Loucy (cell line): ENCODE measurements around the gene IL1R2.

ENCODE experiments used
- H2AFZ ChIP-seq: fragments of 200-600 bp; sonication (generic); 2 replicates; pipeline ENCODE4 v1.6.0; 2016; ENCODE audit warnings: antibody characterized with exemption, mild to moderate bottlenecking, low read length, moderate library complexity
- H3F3A ChIP-seq: fragments of 200-600 bp; 2 replicates; pipeline ENCODE4 v1.6.0; 2016; ENCODE audit warnings: antibody characterized with exemption, low read depth, mild to moderate bottlenecking
- H3K27me3 ChIP-seq: fragments of 200-600 bp; sonication (generic); 2 replicates; pipeline ENCODE4 v1.6.1; 2014; ENCODE audit warnings: low read length, mild to moderate bottlenecking; ENCODE audit not compliant: insufficient read depth, poor library complexity, severe bottlenecking
- H3K36me3 ChIP-seq: fragments of 200-600 bp; sonication (generic); 2 replicates; pipeline ENCODE4 v1.6.1; 2016; ENCODE audit warnings: low read length; ENCODE audit not compliant: insufficient read depth
- H3K4me1 ChIP-seq: fragments of 200-600 bp; sonication (generic); 2 replicates; pipeline ENCODE4 v1.5.1; 2014; ENCODE audit warnings: low read length, mild to moderate bottlenecking; ENCODE audit not compliant: insufficient read depth, poor library complexity, severe bottlenecking
- H3K4me2 ChIP-seq: fragments of 200-600 bp; sonication (generic); 2 replicates; pipeline ENCODE4 v1.6.0; 2014; ENCODE audit warnings: antibody characterized with exemption, low read length, low read depth, mild to moderate bottlenecking; ENCODE audit not compliant: poor library complexity, severe bottlenecking
- H3K4me3 ChIP-seq: fragments of 200-600 bp; sonication (generic); 2 replicates; pipeline ENCODE4 v1.5.1; 2014; ENCODE audit warnings: low read length, mild to moderate bottlenecking, mixed read lengths; ENCODE audit not compliant: poor library complexity, severe bottlenecking
- H3K79me2 ChIP-seq: fragments of 200-600 bp; sonication (generic); 2 replicates; pipeline ENCODE4 v1.6.1; 2014; ENCODE audit warnings: low read length; ENCODE audit not compliant: insufficient read depth
- H3K9ac ChIP-seq: fragments of 200-600 bp; sonication (generic); 2 replicates; pipeline ENCODE4 v1.6.0; 2014; ENCODE audit warnings: mild to moderate bottlenecking, low read depth, low read length, moderate library complexity; ENCODE audit not compliant: poor library complexity, severe bottlenecking
- H3K9me2 ChIP-seq: fragments of 200-600 bp; sonication (generic); replicated peaks from 2 replicates; pipeline ENCODE4 v1.6.1; 2016; ENCODE audit warnings: low read depth, low read length, mixed read lengths
- H3K9me3 ChIP-seq: fragments of 200-600 bp; sonication (generic); 2 replicates; pipeline ENCODE4 v1.6.1; 2014; ENCODE audit warnings: mild to moderate bottlenecking, antibody characterized with exemption, low read length, low read depth; ENCODE audit not compliant: insufficient read depth
- H4K20me1 ChIP-seq: fragments of 200-600 bp; sonication (generic); 2 replicates; pipeline ENCODE4 v1.6.0; 2014; ENCODE audit warnings: antibody characterized with exemption, low read length, mild to moderate bottlenecking; ENCODE audit not compliant: insufficient read depth, poor library complexity, severe bottlenecking
- CTCF ChIP-seq: fragments of 200-600 bp; sonication (generic); conservative IDR thresholded peaks from 2 replicates; pipeline ENCODE4 v1.5.1; 2014; ENCODE audit warnings: mild to moderate bottlenecking, antibody characterized with exemption, low read length
- EZH2phosphoT487 ChIP-seq: fragments of 200-600 bp; IDR thresholded peaks from 2 replicates; pipeline ENCODE4 v1.6.1; 2018; ENCODE audit warnings: antibody characterized with exemption, mild to moderate bottlenecking, moderate library complexity, borderline replicate concordance

IL1R2 gene

GRCh38 chr2:101987832-101988231 is 3.9 kb upstream of the IL1R2 start:
- no peak overlapping the region for H3K9ac ChIP-seq
- TF ChIP-seq CTCF (no peak), EZH2phosphoT487 (no peak)
- H3K4me2 ChIP-seq, result no peak overlapping the region
- no peaks in the 10 kb centered on the region for H3F3A ChIP-seq
- H3K27me3 ChIP-seq, result no peaks in the 10 kb centered on the region
- H3K9me3 ChIP-seq, result no peaks in the 10 kb centered on the region
- no peaks in the 10 kb centered on the region for H3K9me2 ChIP-seq
- H3K79me2 ChIP-seq, result no peaks in the 10 kb centered on the region
- no peak overlapping the region for H3K4me3 ChIP-seq
- no peaks in the 10 kb centered on the region for H3K36me3 ChIP-seq
- no peak overlapping the region for H2AFZ ChIP-seq
- peaks cover 2% of the 10 kb centered on the region for H3K4me1 ChIP-seq
- H4K20me1 ChIP-seq, result no peaks in the 10 kb centered on the region

GRCh38 chr2:101988541-101988940 is 3.2 kb upstream of the IL1R2 start:
- no peaks in the 10 kb centered on the region for H3K27me3 ChIP-seq

DNA sequence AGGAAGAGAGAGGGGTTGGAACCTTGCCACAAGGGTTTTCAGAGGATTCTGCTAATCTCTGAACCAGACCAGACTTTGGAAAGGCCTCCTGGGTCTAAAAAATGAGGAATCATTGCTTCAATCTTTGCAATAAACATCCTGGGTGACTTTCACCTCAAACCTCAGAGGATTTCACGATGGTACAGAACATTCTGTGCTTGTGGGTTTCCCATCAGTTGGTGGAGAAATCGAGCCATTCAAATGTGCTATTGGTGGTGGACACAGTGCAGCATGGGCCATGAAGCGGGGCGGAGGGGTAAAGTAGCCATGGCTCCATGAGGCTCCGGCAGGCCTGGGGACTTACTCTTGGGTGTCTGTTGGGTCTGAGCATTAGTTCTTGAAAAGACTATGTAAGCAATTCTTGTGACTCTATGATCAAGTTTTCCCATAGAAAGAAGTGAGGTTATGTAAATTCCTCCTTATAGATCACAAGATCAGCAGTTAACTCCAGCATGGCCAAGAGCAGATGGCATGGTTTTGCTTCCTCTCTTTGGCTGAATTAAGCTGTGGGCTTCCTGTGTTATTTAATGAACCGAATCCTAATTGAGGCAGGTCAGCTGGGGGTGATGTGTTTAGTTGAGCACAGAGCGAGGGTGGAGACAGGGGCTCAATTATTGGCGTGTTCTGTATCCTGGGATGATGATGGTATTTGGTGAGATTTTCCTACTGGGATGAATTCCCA is 1.9 kb upstream of the IL1R2 start:
- Histone ChIP-seq H3K79me2 (no peaks in the 10 kb centered on the region), H3F3A (no peaks in the 10 kb centered on the region), H3K27me3 (no peaks in the 10 kb centered on the region), H3K36me3 (no peaks in the 10 kb centered on the region), H2AFZ (no peak overlapping the region), H3K4me1 (peaks cover 2% of the 10 kb centered on the region), H3K9ac (no peak overlapping the region), H3K9me3 (no peaks in the 10 kb centered on the region), H3K4me2 (no peak overlapping the region), H3K4me3 (no peak overlapping the region), H3K9me2 (no peaks in the 10 kb centered on the region), H4K20me1 (no peaks in the 10 kb centered on the region)
- no peak for TF ChIP-seq CTCF
- no peak for TF ChIP-seq EZH2phosphoT487

More at GRCh38 chr2:101988541-101988940, 3.2 kb upstream of the IL1R2 start:
- no peak overlapping the region for H3K9ac ChIP-seq
- no peaks in the 10 kb centered on the region for H3K9me3 ChIP-seq
- no peak overlapping the region for H3K4me2 ChIP-seq
- H3F3A ChIP-seq, result no peaks in the 10 kb centered on the region
- TF ChIP-seq CTCF (no peak), EZH2phosphoT487 (no peak)
- peaks cover 2% of the 10 kb centered on the region for H3K4me1 ChIP-seq
- no peaks in the 10 kb centered on the region for H3K79me2 ChIP-seq
- no peak overlapping the region for H2AFZ ChIP-seq
- H3K9me2 ChIP-seq, result no peaks in the 10 kb centered on the region
- H3K36me3 ChIP-seq, result no peaks in the 10 kb centered on the region
- H3K4me3 ChIP-seq, result no peak overlapping the region
- no peaks in the 10 kb centered on the region for H4K20me1 ChIP-seq
